SK-N-SH treated with all-trans-retinoic acid at 6 μM for 48 hours (cell line): ENCODE results near the gene SDK2.

Source experiments
- ATAC-seq: fragments of 200-7000 bp; cut with Tn5 transposase; 3 replicates; pipeline ENCODE4 v1.9.1; 2020; ENCODE audit warnings: mild to moderate bottlenecking, moderate library complexity
- ARNTL ChIP-seq: fragments of 450-650 bp; formaldehyde crosslinking; IDR thresholded peaks from 2 replicates; pipeline ENCODE4 v1.5.0; 2020; ENCODE audit warnings: low read depth, mild to moderate bottlenecking, moderate library complexity, borderline replicate concordance
- BACH2 ChIP-seq: fragments of 250-450 bp; sonication (Bioruptor Pico); IDR thresholded peaks from 2 replicates; pipeline ENCODE4 v1.9.0; 2021; ENCODE audit warnings: mild to moderate bottlenecking, borderline replicate concordance
- CSDC2 ChIP-seq: fragments of 250-450 bp; sonication (Bioruptor Pico); IDR thresholded peaks from 2 replicates; pipeline ENCODE4 v1.5.0; 2020; ENCODE audit warnings: mild to moderate bottlenecking, moderate library complexity
- CSRNP3 ChIP-seq: fragments of 250-450 bp; sonication (Bioruptor Pico); IDR thresholded peaks from 2 replicates; pipeline ENCODE4 v1.5.1; 2021; ENCODE audit warnings: mild to moderate bottlenecking, moderate library complexity
- ESRRG ChIP-seq: fragments of 250-450 bp; sonication (Bioruptor Pico); IDR thresholded peaks from 2 replicates; pipeline ENCODE4 v1.6.1; 2021; ENCODE audit warnings: mild to moderate bottlenecking
- GLIS3 ChIP-seq: fragments of 250-450 bp; sonication (Bioruptor Pico); IDR thresholded peaks from 2 replicates; pipeline ENCODE4 v1.5.0; 2020; ENCODE audit warnings: mild to moderate bottlenecking, moderate library complexity
- ISL1 ChIP-seq: fragments of 250-450 bp; sonication (Bioruptor Pico); IDR thresholded peaks from 2 replicates; pipeline ENCODE4 v2.1.2; 2022; ENCODE audit warnings: mild to moderate bottlenecking, moderate library complexity
- OSR1 ChIP-seq: fragments of 250-450 bp; sonication (Bioruptor Pico); IDR thresholded peaks from 2 replicates; pipeline ENCODE4 v1.8.0; 2022; ENCODE audit warnings: moderate library complexity, mild to moderate bottlenecking, inconsistent platforms
- PATZ1 ChIP-seq: fragments of 250-450 bp; sonication (Bioruptor Pico); IDR thresholded peaks from 2 replicates; pipeline ENCODE4 v1.8.0; 2020; ENCODE audit warnings: mild to moderate bottlenecking, moderate library complexity, borderline replicate concordance
- POU6F1 ChIP-seq: fragments of 250-450 bp; sonication (Bioruptor Pico); IDR thresholded peaks from 2 replicates; pipeline ENCODE4 v1.8.0; 2021; ENCODE audit warnings: low read depth, mild to moderate bottlenecking, moderate library complexity, borderline replicate concordance
- PPARA ChIP-seq: fragments of 250-450 bp; sonication (Bioruptor Pico); IDR thresholded peaks from 2 replicates; pipeline ENCODE4 v1.5.0; 2020; ENCODE audit warnings: mild to moderate bottlenecking, borderline replicate concordance
- RARB ChIP-seq: fragments of 250-450 bp; sonication (Bioruptor Pico); IDR thresholded peaks from 2 replicates; pipeline ENCODE4 v1.8.0; 2021; ENCODE audit warnings: mild to moderate bottlenecking, moderate library complexity
- SNAI2 ChIP-seq: fragments of 250-450 bp; sonication (Bioruptor Pico); IDR thresholded peaks from 2 replicates; pipeline ENCODE4 v1.5.0; 2020; ENCODE audit warnings: mild to moderate bottlenecking, moderate library complexity
- TCF4 ChIP-seq: fragments of 250-450 bp; sonication (Bioruptor Pico); IDR thresholded peaks from 2 replicates; pipeline ENCODE4 v1.8.0; 2021; ENCODE audit warnings: mild to moderate bottlenecking, moderate library complexity, borderline replicate concordance
- TOX ChIP-seq: fragments of 250-450 bp; sonication (Bioruptor Pico); IDR thresholded peaks from 2 replicates; pipeline ENCODE4 v1.8.0; 2021; ENCODE audit warnings: mild to moderate bottlenecking, moderate library complexity, borderline replicate concordance
- TSHZ2 ChIP-seq: fragments of 250-450 bp; sonication (Bioruptor Pico); IDR thresholded peaks from 2 replicates; pipeline ENCODE4 v1.5.0; 2020; ENCODE audit warnings: mild to moderate bottlenecking, moderate library complexity
- ZC3H10 ChIP-seq: fragments of 250-450 bp; sonication (Bioruptor Pico); IDR thresholded peaks from 2 replicates; pipeline ENCODE4 v1.5.1; 2021; ENCODE audit warnings: mild to moderate bottlenecking, moderate library complexity
- ZFP3 ChIP-seq: fragments of 250-450 bp; sonication (Bioruptor Pico); IDR thresholded peaks from 2 replicates; pipeline ENCODE4 v1.5.0; 2020; ENCODE audit warnings: mild to moderate bottlenecking, moderate library complexity
- ZNF565 ChIP-seq: fragments of 450-650 bp; formaldehyde crosslinking; conservative IDR thresholded peaks from 2 replicates; pipeline ENCODE4 v1.5.0; 2020; ENCODE audit warnings: low read depth, mild to moderate bottlenecking, moderate library complexity
- ZNF70 ChIP-seq: fragments of 450-650 bp; formaldehyde crosslinking; IDR thresholded peaks from 2 replicates; pipeline ENCODE4 v1.5.0; 2020; ENCODE audit warnings: mild to moderate bottlenecking, moderate library complexity
- ZNF8 ChIP-seq: fragments of 450-650 bp; formaldehyde crosslinking; IDR thresholded peaks from 2 replicates; pipeline ENCODE4 v1.5.0; 2020; ENCODE audit warnings: mild to moderate bottlenecking, moderate library complexity

The SDK2 gene

GRCh38 chr17:73644145-73645049 lies at the start of gene SDK2:
TSS of gene SDK2 (minus strand) at chr17:73644445. CDS start at chr17:73644088, 357 bp downstream.
- TF ChIP-seq ISL1 (no peak), OSR1 (CRISPR knock-in tag) (no peak), ESRRG (CRISPR knock-in tag) (no peak), PPARA (CRISPR knock-in tag) (no peak), TSHZ2 (CRISPR knock-in tag) (no peak), ARNTL (CRISPR knock-in tag) (no peak), TOX (no peak), BACH2 (CRISPR knock-in tag) (no peak), ZNF8 (CRISPR knock-in tag) (no peak), ZNF70 (no peak), SNAI2 (no peak), GLIS3 (no peak), CSRNP3 (CRISPR knock-in tag) (no peak), POU6F1 (CRISPR knock-in tag) (no peak), CSDC2 (CRISPR knock-in tag) (no peak), ZFP3 (no peak), RARB (CRISPR knock-in tag) (no peak), ZC3H10 (CRISPR knock-in tag) (no peak), PATZ1 (no peak), TCF4 (no peak)
- no peak for ATAC-seq

GRCh38 chr17:73693071-73693470 lies 48.8 kb upstream of the SDK2 start:
- no peak for TF ChIP-seq ARNTL (CRISPR knock-in tag)
- no peak for TF ChIP-seq ZNF565
- no peak for TF ChIP-seq TSHZ2 (CRISPR knock-in tag)
- no peak for TF ChIP-seq CSDC2 (CRISPR knock-in tag)
- no peak for TF ChIP-seq GLIS3
- no peak for ATAC-seq
